Placental pericyte (primary cell): ENCODE measurements around the gene DEFB118. TPM values are rescaled to one million over a fixed set of nuclear protein-coding genes. Genes with fewer than 3 reads are reported as not detected.

Experiments used
- small RNA-seq: library from RNA; depleted of rRNA; stranded (forward); fragments of <200 nt; gene quantifications from one replicate; pipeline ENCODE3, GENCODE V24; 2012; ENCODE audit warnings: low replicate concordance
- total RNA-seq: library from RNA; depleted of rRNA; stranded (reverse); fragments of >200 nt; gene quantifications from 2 replicates; pipeline ENCODE4 v1.2.3, GENCODE V29; 2012

Gene DEFB118
- total RNA-seq, result not detected in 2 replicates

DNA sequence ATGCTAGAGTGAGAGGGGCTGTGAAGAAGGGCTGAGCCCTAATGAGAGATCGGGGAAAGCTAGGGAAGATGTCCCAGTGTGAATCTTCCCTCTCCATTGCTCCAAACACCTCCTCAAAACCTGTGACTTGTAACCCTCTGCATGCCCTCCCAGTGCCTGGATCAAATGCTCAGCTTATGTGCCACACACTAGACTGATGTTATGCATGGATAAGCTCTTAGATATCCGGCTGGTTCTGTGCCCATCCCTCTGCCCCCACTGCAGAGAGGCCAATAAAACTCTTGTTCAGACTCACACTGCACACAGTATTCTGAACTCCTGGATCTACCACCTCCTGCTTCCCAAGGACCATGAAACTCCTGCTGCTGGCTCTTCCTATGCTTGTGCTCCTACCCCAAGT lies at the start of gene DEFB118:
TSS of gene DEFB118 (plus strand) at position 301 of the 400 bp plus-strand sequence. CDS start at position 351, 50 bp downstream.

DNA sequence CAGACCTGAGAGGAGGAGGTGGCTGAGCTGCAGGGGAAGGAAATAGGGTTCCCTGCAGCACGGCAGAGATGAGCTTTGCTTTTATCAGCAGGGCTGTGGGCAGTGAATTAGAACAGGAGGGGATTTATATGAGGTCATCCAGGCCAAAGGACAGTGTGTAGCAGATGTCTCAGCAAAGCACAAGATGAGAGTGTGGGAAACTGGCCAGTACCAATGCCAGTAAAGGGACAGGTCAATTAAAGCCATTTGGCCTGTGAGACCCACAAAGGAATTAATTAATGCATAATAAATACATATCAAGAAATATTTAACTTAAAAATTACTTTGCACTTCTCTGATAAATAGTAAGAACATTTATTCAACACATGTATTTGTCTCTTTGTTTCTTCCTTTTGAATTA lies 22.1 kb downstream of the DEFB118 start, which contains the start of gene DEFB119:
TSS of gene DEFB119 (minus strand) at position 101 of the 400 bp plus-strand sequence. CDS start 107 bp downstream, outside the sequence.

DNA sequence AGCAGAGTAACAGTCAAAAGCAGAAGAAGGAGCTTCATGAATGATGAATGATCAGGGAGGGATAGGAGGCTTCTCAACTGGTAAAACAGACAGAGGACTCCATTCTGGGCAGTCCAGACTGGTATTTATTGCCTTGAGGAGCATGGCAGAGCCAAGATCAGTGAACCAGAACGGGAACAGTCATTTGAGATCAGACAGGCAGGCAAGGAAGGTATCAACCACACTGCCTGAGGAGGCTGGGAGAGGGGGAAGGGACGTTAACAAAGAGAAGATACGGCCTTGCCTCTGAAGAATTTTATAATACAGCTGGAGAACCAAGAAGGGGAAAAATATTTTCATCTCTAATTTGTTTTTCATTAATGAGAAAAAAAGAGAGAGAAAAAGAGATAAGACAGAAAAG lies 37.7 kb downstream of the DEFB118 start, which contains the start of gene DEFB121:
TSS of gene DEFB121 (minus strand) at position 101 of the 400 bp plus-strand sequence. CDS start at position 38, 63 bp downstream.

Small RNA genes lying within 50 kb of the gene (small RNA-seq; reads per million reads assigned to genes)
- gene DEFB117 (not detected), gene RF00561 (not detected), gene RNA5SP480 (not detected)

Other genes starting within 250 kb of the DEFB118 start
- gene DEFB115, start 110.9 kb upstream of the DEFB118 start, total RNA-seq, result not detected in 2 replicates
- not detected in 2 replicates for gene DEFB116, start 60.0 kb upstream of the DEFB118 start, total RNA-seq
- not detected in 2 replicates for gene DEFB119, start 22.0 kb downstream of the DEFB118 start, total RNA-seq
- gene DEFB121, start 37.6 kb downstream of the DEFB118 start, total RNA-seq, result not detected in 2 replicates
- gene DEFB123, start 72.0 kb downstream of the DEFB118 start, total RNA-seq, result not detected in 2 replicates
- not detected in 2 replicates for gene DEFB124, start 106.5 kb downstream of the DEFB118 start, total RNA-seq
- gene REM1, start 106.7 kb downstream of the DEFB118 start, total RNA-seq, result not detected in 2 replicates
- 132 and 202 TPM in 2 replicates for gene HM13, start 145.8 kb downstream of the DEFB118 start, total RNA-seq
- gene ID1, start 236.7 kb downstream of the DEFB118 start, total RNA-seq, result 31.3 and 47.0 TPM in 2 replicates